Stomach (tissue), 9 donors: ENCODE results near the gene OR11A1. TPM values are rescaled to one million over a fixed set of nuclear protein-coding genes. Genes with fewer than 3 reads are reported as not detected.

Experiments used
- DNase-seq, 2 donors: peaks; one replicate each; pipeline versions ENCODE4 v3.0.0 to v3.0.0-alpha.2; 2013 to 2019
- H3K27ac ChIP-seq, 5 donors: fragments of 200-600 bp in 4 of 5; sonication (generic) in 4 of 5; one replicate each; pipeline ENCODE4 v1.5.1; 2013 to 2019; ENCODE audit warnings: mild to moderate bottlenecking in 1 of 5, moderate library complexity in 1 of 5
- H3K27me3 ChIP-seq, 3 donors: fragments of 200-600 bp; sonication (generic); one replicate each; pipeline ENCODE4 v1.5.1; 2017 to 2019; ENCODE audit warnings: mixed run types in 1 of 3
- H3K36me3 ChIP-seq, 4 donors: fragments of 200-600 bp; sonication (generic); 1 replicate in 3 of 4; 2 replicates in 1 of 4; pipeline ENCODE4 v1.5.1; 2016 to 2019
- H3K4me1 ChIP-seq, 4 donors: fragments of 200-600 bp; sonication (generic); one replicate each; pipeline ENCODE4 v1.5.1; 2016 to 2019
- H3K4me3 ChIP-seq, 4 donors: fragments of 200-600 bp; sonication (generic) in 3 of 4; one replicate each; pipeline ENCODE4 v1.5.1; 2016 to 2019; ENCODE audit warnings: mild to moderate bottlenecking in 1 of 4
- H3K9me3 ChIP-seq, 4 donors: fragments of 200-600 bp; sonication (generic); one replicate each; pipeline ENCODE4 v1.5.1; 2016 to 2019
- CTCF ChIP-seq, 7 experiments: fragments of 450-650 bp in 4 of 7; fragments of 200-600 bp in 3 of 7; sonication (generic) in 3 of 7; IDR thresholded peaks; one replicate each; pipeline ENCODE4 v1.5.1; 2016 to 2019; ENCODE audit warnings: antibody characterized with exemption in 7 of 7, control low read depth in 2 of 7, mild to moderate bottlenecking in 1 of 7
- EP300 ChIP-seq: sonication (generic); formaldehyde crosslinking; IDR thresholded peaks from one replicate; pipeline ENCODE4 v1.6.1; 2017; ENCODE audit warnings: antibody characterized with exemption
- POLR2A ChIP-seq, 4 donors: fragments of 450-650 bp; IDR thresholded peaks; one replicate each; pipeline ENCODE4 v1.6.1; 2016; ENCODE audit warnings: antibody characterized with exemption in 4 of 4, control low read depth in 2 of 4, mild to moderate bottlenecking in 1 of 4, moderate library complexity in 1 of 4
- POLR2AphosphoS5 ChIP-seq, 3 donors: sonication (generic); formaldehyde crosslinking; IDR thresholded peaks; one replicate each; pipeline ENCODE4 v1.6.1; 2016; ENCODE audit warnings: antibody characterized with exemption in 3 of 3
- WGBS, 5 donors: extraction: QIAGEN DNeasy Blood & Tissue Kit in 3 of 5; methylation state at CpG; one replicate each; pipeline versions ENCODE4 v1.1.5 to v1.1.7; 2013 to 2018; 5-methylcytosine and 5-hydroxymethylcytosine counted together
- intact Hi-C: fragments of 100-400 bp; cut with DNase I; formaldehyde crosslinking; loops from one replicate; pipeline ENCODE4 v1.15.1; 2023; ENCODE audit warnings: low total_unique reads
- polyA plus RNA-seq, 3 donors: library from polyadenylated mRNA; stranded (reverse); fragments of 200-250 nt; gene quantifications; one replicate each; pipeline ENCODE4 v1.2.3, GENCODE V29; 2013
- total RNA-seq, 5 donors: library from RNA; depleted of rRNA; stranded (reverse); fragments of >200 nt; gene quantifications; one replicate each; pipeline versions ENCODE4 v1.1.0 to v1.2.3, GENCODE V29; 2014 to 2016
- donor health status: healthy with polysubstance abuse.
- donor health status: Bipolar disorder and iron deficiency.
- donor health status: healthy.

Gene OR11A1
- total and polyA plus RNA-seq, 8 donors, result not detected

- TF ChIP-seq EP300, result no peak
- no peak for TF ChIP-seq POLR2A (IDR thresholded peaks at IDR 0.05)
- TF ChIP-seq POLR2AphosphoS5 (IDR thresholded peaks at IDR 0.05), result no peak
- TF ChIP-seq CTCF (IDR thresholded peaks at IDR 0.05), result no peak
- no peaks in the 10 kb centered on the region for H3K27me3 ChIP-seq
- H3K27ac ChIP-seq, result no peak overlapping the region
- no peak for DNase-seq
- intact Hi-C loops, result no loop called here
- H3K9me3 ChIP-seq, result peaks cover 0 to 7% (median 3%) of the 10 kb centered on the region in 4 donors
- H3K4me1 ChIP-seq, result no peaks in the 10 kb centered on the region
- H3K4me3 ChIP-seq, result no peak overlapping the region
- 66 to 81% (median 79%) methylated on average over 5 of the region's 5 CpGs for WGBS, 5 donors
- H3K36me3 ChIP-seq, result no peaks in the 10 kb centered on the region
Observed at GRCh38 chr6:29478740-29479139, 21.9 kb upstream of the OR11A1 start.

- intact Hi-C loops, result no loop called here
- Histone ChIP-seq H3K27me3 (no peaks in the 10 kb centered on the region), H3K4me3 (no peak overlapping the region), H3K27ac (no peak overlapping the region), H3K4me1 (no peaks in the 10 kb centered on the region), H3K9me3 (peaks cover 0 to 9% (median 3%) of the 10 kb centered on the region in 4 donors), H3K36me3 (no peaks in the 10 kb centered on the region)
- WGBS, 5 donors, result 47 to 60% (median 55%) methylated on average over 5 of the region's 5 CpGs
- DNase-seq, result no peak
- no peak for TF ChIP-seq CTCF (IDR thresholded peaks at IDR 0.05)
- no peak for TF ChIP-seq EP300
- no peak for TF ChIP-seq POLR2AphosphoS5 (IDR thresholded peaks at IDR 0.05)
- no peak for TF ChIP-seq POLR2A (IDR thresholded peaks at IDR 0.05)
Observed at GRCh38 chr6:29477923-29478450, 21.1 kb upstream of the OR11A1 start.

- H3K27ac ChIP-seq, result no peak overlapping the region
- H3K27me3 ChIP-seq, result no peaks in the 10 kb centered on the region
- H3K4me3 ChIP-seq, result no peak overlapping the region
- no peak for TF ChIP-seq CTCF (IDR thresholded peaks at IDR 0.05)
- no peak for TF ChIP-seq POLR2AphosphoS5 (IDR thresholded peaks at IDR 0.05)
- 55 to 87% (median 76%) methylated on average over 2 of the region's 2 CpGs for WGBS, 5 donors
- DNase-seq, result no peak
- H3K9me3 ChIP-seq, result peaks cover 0 to 3% (median 0%) of the 10 kb centered on the region in 4 donors
- intact Hi-C loops, result no loop called here
- no peaks in the 10 kb centered on the region for H3K4me1 ChIP-seq
- no peaks in the 10 kb centered on the region for H3K36me3 ChIP-seq
Observed at GRCh38 chr6:29474996-29475395, 18.1 kb upstream of the OR11A1 start.

GRCh38 chr6:29466241-29466640 lies 9.4 kb upstream of the OR11A1 start:
- Histone ChIP-seq H3K4me3 (no peak overlapping the region), H3K36me3 (no peaks in the 10 kb centered on the region), H3K27me3 (peaks cover 0 to 3% (median 0%) of the 10 kb centered on the region in 3 donors), H3K27ac (no peak overlapping the region), H3K9me3 (no peaks in the 10 kb centered on the region), H3K4me1 (no peaks in the 10 kb centered on the region)
- WGBS, 5 donors, result 54 to 58% (median 56%) methylated on average over 6 of the region's 6 CpGs
- no peak for TF ChIP-seq EP300
- TF ChIP-seq POLR2A (IDR thresholded peaks at IDR 0.05), result no peak
- no peak for TF ChIP-seq CTCF (IDR thresholded peaks at IDR 0.05)
- TF ChIP-seq POLR2AphosphoS5 (IDR thresholded peaks at IDR 0.05), result no peak
- no peak for DNase-seq
- intact Hi-C loops, result no loop called here
